K562 (cell line): ENCODE measurements around the gene KRTAP2-3. TPM values are rescaled to one million over a fixed set of nuclear protein-coding genes. Genes with fewer than 3 reads are reported as not detected.
"Not testable (repeated sequence)": the region's sequence is repeated elsewhere in the genome, so short reads cannot be mapped to it uniquely, and the experiment has no call there.

Source experiments
- ATAC-seq: fragments of 200-7000 bp; cut with Tn5 transposase; 3 replicates; pipeline ENCODE4 v1.9.1; 2020; ENCODE audit warnings: moderate library complexity
- BruUV-seq: library from RNA; stranded (reverse); fragments of 400-500 nt; replicated peaks from 2 replicates; lab custom pipeline; 2021; lab: Mats Ljungman, UMichigan
- CTCF ChIA-PET: fragments of 300-600 bp; formaldehyde crosslinking; extraction: SDS; loops from one replicate; lab custom pipeline; 2021; ENCODE audit warnings: low intra/inter-chr PET ratio; lab: Yijun Ruan, JAX
- POLR2A ChIA-PET: fragments of 300-600, 350-650 bp; sonication (Branson Sonifier 250); formaldehyde crosslinking; extraction: SDS; loops from one replicate; lab custom pipeline; 2021; ENCODE audit warnings: antibody characterized with exemption, inconsistent platforms; lab: Yijun Ruan, JAX
- DNase-seq, 4 experiments: peaks; one replicate each; pipeline versions ENCODE4 v3.0.0 to v3.0.0-alpha.2; 2011 to 2018; ENCODE audit warnings: low spot score in 3 of 4, mixed read lengths in 3 of 4; ENCODE audit errors: extremely low read depth in 1 of 4
- FAIRE-seq: peaks from 2 replicates; lab custom pipeline; 2011; peaks lifted over from hg19 to GRCh38; lab: Jason Lieb, UNC
- H2AFZ ChIP-seq: 2 replicates; pipeline ENCODE4 v1.6.0; 2011; ENCODE audit warnings: low read depth, low read length, control low read depth, inconsistent platforms
- H3K27ac ChIP-seq: fragments of 200-600 bp; 3 replicates; pipeline ENCODE4 v1.8.0; 2011; ENCODE audit warnings: low read depth, mild to moderate bottlenecking, control low read depth, inconsistent platforms, low read length, moderate library complexity, mixed read lengths; ENCODE audit errors: extremely low read depth
- H3K27me3 ChIP-seq, 2 experiments: fragments of 300-600 bp in 1 of 2; 2 replicates in 1 of 2; 3 replicates in 1 of 2; pipeline versions ENCODE4 v1.6.0 to v1.8.0; 2011; ENCODE audit warnings: inconsistent platforms in 2 of 2, low read length in 2 of 2, mild to moderate bottlenecking in 1 of 2, mixed read lengths in 1 of 2, moderate library complexity in 1 of 2; ENCODE audit not compliant: control insufficient read depth in 2 of 2, insufficient read depth in 2 of 2
- H3K36me3 ChIP-seq: fragments of 300-600 bp; 3 replicates; pipeline ENCODE4 v1.8.0; 2011; ENCODE audit warnings: mild to moderate bottlenecking, low read length, inconsistent platforms; ENCODE audit not compliant: control insufficient read depth, insufficient read depth
- H3K4me1 ChIP-seq, 2 experiments: fragments of 200-600 bp in 1 of 2; replicated peaks in 1 of 2; 2 replicates in 1 of 2; 3 replicates in 1 of 2; pipeline versions ENCODE4 v1.5.1 to v1.8.0; 2011; ENCODE audit warnings: inconsistent platforms in 2 of 2, low read length in 2 of 2, mild to moderate bottlenecking in 1 of 2, mixed read lengths in 1 of 2, moderate library complexity in 1 of 2; ENCODE audit not compliant: control insufficient read depth in 2 of 2, insufficient read depth in 2 of 2
- H3K4me2 ChIP-seq: 2 replicates; pipeline ENCODE4 v1.6.1; 2011; ENCODE audit warnings: low read length, control low read depth, inconsistent platforms, mixed read lengths; ENCODE audit not compliant: insufficient read depth
- H3K4me3 ChIP-seq: fragments of 200-600 bp; sonication (generic), shearing (Covaris generic); 2 replicates; pipeline ENCODE4 v1.5.1; 2016; ENCODE audit warnings: control low read depth, inconsistent platforms
- H3K79me2 ChIP-seq: fragments of 200-600 bp; 3 replicates; pipeline ENCODE4 v1.8.0; 2011; ENCODE audit warnings: low read length, inconsistent platforms; ENCODE audit not compliant: control insufficient read depth, insufficient read depth
- H3K9ac ChIP-seq, 2 experiments: 2 replicates each; pipeline versions ENCODE4 v1.6.0 to v1.6.1; 2011; ENCODE audit warnings: low read depth in 2 of 2, low read length in 2 of 2, control low read depth in 1 of 2, inconsistent platforms in 1 of 2, mild to moderate bottlenecking in 1 of 2, mixed read lengths in 1 of 2; ENCODE audit not compliant: insufficient read depth in 1 of 2
- H3K9me1 ChIP-seq: one replicate; pipeline ENCODE4 v1.6.0; 2011; ENCODE audit warnings: inconsistent platforms, mild to moderate bottlenecking, low read length, moderate library complexity; ENCODE audit not compliant: control insufficient read depth, insufficient read depth
- H3K9me3 ChIP-seq: replicated peaks from 2 replicates; pipeline ENCODE4 v1.5.1; 2011; ENCODE audit warnings: low read depth, low read length, inconsistent platforms; ENCODE audit not compliant: control insufficient read depth, insufficient read depth
- H4K20me1 ChIP-seq: replicated peaks from 2 replicates; pipeline ENCODE4 v1.6.1; 2011; ENCODE audit warnings: low read length, inconsistent platforms, mixed read lengths; ENCODE audit not compliant: control insufficient read depth, insufficient read depth
- EGR1 ChIP-seq: fragments of 450-650 bp; conservative IDR thresholded peaks from 2 replicates; pipeline ENCODE4 v1.6.1; 2017; ENCODE audit warnings: mild to moderate bottlenecking
- GATA2 ChIP-seq: sonication (generic); formaldehyde crosslinking; IDR thresholded peaks from 2 replicates; pipeline ENCODE4 v1.4.0; 2020; ENCODE audit warnings: mild to moderate bottlenecking, missing genetic modification reagents
- HOXB6 ChIP-seq: fragments of 250-450 bp; sonication (Bioruptor Pico); IDR thresholded peaks from 2 replicates; pipeline ENCODE4 v1.5.1; 2022; ENCODE audit warnings: mild to moderate bottlenecking, borderline replicate concordance
- IFI16 ChIP-seq: fragments of 250-450 bp; sonication (Bioruptor Pico); IDR thresholded peaks from 2 replicates; pipeline ENCODE4 v2.1.2; 2022; ENCODE audit warnings: mild to moderate bottlenecking, inconsistent platforms
- L3MBTL2 ChIP-seq: fragments of 450-650 bp; IDR thresholded peaks from 2 replicates; pipeline ENCODE4 v1.6.1; 2016; ENCODE audit warnings: mild to moderate bottlenecking, moderate library complexity
- LEF1 ChIP-seq: fragments of 450-650 bp; IDR thresholded peaks from 2 replicates; pipeline ENCODE4 v1.6.1; 2016; ENCODE audit warnings: mild to moderate bottlenecking
- PHF21A ChIP-seq: fragments of 450-650 bp; IDR thresholded peaks from 2 replicates; pipeline ENCODE4 v1.6.1; 2017; ENCODE audit warnings: low read depth, borderline replicate concordance
- ZNF778 ChIP-seq: fragments of 450-650 bp; formaldehyde crosslinking; IDR thresholded peaks from 2 replicates; pipeline ENCODE4 v1.4.0; 2020; ENCODE audit warnings: mild to moderate bottlenecking, moderate library complexity
- WGBS: fragments of 100-300 bp; shearing (Covaris generic); methylation state at CpG from one replicate; pipeline ENCODE4 v1.1.6; 2016; ENCODE audit warnings: low coverage, mixed read lengths; ENCODE audit not compliant: insufficient coverage; ENCODE audit errors: missing lambda C conversion rate; 5-methylcytosine and 5-hydroxymethylcytosine counted together
- in situ Hi-C: fragments of 300-500 bp; cut with MboI; formaldehyde crosslinking; loops from 4 replicates; pipeline ENCODE4 v1.15.0; 2018; ENCODE audit warnings: inconsistent platforms, mixed read lengths
- intact Hi-C: fragments of 100-400 bp; cut with micrococcal nuclease; formaldehyde crosslinking; loops from 2 replicates; pipeline ENCODE4 v1.14.2; 2022
- polyA plus RNA-seq, 8 experiments: library from polyadenylated mRNA; depleted of rRNA in 4 of 8; stranded (reverse) in 5 of 8; unstranded in 3 of 8; fragments of >200 nt; fragmentation: Nextera tagmentation in 2 of 8; fragmentation: Illumina TruSeq in 1 of 8; extraction: Ambion mirVana in 2 of 8; extraction: Trizol in 1 of 8; gene quantifications; 2 replicates each; pipeline versions ENCODE4 v1.2.1 to v1.2.3, GENCODE V29; 2011 to 2014; ENCODE audit warnings: inconsistent platforms in 1 of 8, missing spikeins in 1 of 8
- total RNA-seq, 7 experiments: library from RNA; depleted of rRNA in 6 of 7; stranded (reverse); fragments of >200 nt in 6 of 7; fragmentation: Illumina TruSeq in 2 of 7; extraction: Trizol in 2 of 7; gene quantifications; 2 replicates each; pipeline versions ENCODE4 v1.2.1 to v1.2.3, GENCODE V29; 2011 to 2021; ENCODE audit warnings: low replicate concordance in 1 of 7
- TF ChIP-seq, protein P1 (sequence below): sonication (generic); formaldehyde crosslinking; IDR thresholded peaks from 2 replicates; pipeline ENCODE4 v1.8.1; 2023; ENCODE audit warnings: mild to moderate bottlenecking, missing genetic modification reagents

Gene KRTAP2-3
- total and polyA plus RNA-seq, 9 of the 15 experiments (the other 6 are each of a cell fraction or from before 2014, with no cell fraction given) = not detected

DNA sequence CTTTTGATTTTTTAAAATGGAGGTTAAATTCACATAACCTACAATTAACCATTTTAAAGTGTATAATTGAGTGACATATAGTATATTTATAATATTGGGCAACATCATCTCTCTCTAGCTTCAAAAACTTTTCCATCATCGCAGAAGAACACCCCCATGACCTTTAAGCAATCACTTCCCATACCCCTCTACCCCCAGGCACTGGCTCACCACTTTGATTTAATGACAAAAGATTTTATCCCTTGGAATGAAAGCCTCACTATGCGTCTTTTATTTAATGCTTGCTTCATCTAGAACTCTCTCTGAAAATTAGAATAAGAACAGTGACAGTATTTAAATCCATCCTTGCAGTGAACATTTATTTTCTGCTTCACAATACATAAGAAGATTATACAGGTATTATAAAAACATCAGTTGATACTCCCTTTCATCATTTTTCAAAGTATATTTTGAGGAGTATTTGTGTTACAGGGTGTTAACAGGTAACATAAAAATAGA is 22.0 kb downstream of the KRTAP2-3 start:
- H3K9me1 ChIP-seq = no peaks in the 10 kb centered on the region
- in situ Hi-C loops = no loop called here
- no peak overlapping the region for H3K27ac ChIP-seq
- BruUV-seq = no TSS peak
- H3K4me1 ChIP-seq = no peaks in the 10 kb centered on the region
- no peak overlapping the region for H3K4me2 ChIP-seq
- no peak for FAIRE-seq
- H3K36me3 ChIP-seq = no peaks in the 10 kb centered on the region
- ATAC-seq = no peak
- H3K9me3 ChIP-seq = no peaks in the 10 kb centered on the region; the same call in 1 of the 2 replicates
- no peak overlapping the region for H2AFZ ChIP-seq
- WGBS = 3% methylated on average over 2 of the region's 2 CpGs
- POLR2A ChIA-PET = interaction anchor here (0.9 to 1.5 kb wide), 2 partner anchors 9 to 34 kb away, joined by 3 read pairs; no protein-coding TSS in a partner anchor
- H3K4me3 ChIP-seq = no peak overlapping the region
- TF ChIP-seq PHF21A (no peak), EGR1 (no peak), L3MBTL2 (no peak), ZNF778 (CRISPR knock-in tag) (no peak), GATA2 (CRISPR knock-in tag) (no peak), IFI16 (CRISPR knock-in tag) (no peak), HOXB6 (CRISPR knock-in tag) (no peak), LEF1 (no peak)
- TF ChIP-seq, protein P1, sequence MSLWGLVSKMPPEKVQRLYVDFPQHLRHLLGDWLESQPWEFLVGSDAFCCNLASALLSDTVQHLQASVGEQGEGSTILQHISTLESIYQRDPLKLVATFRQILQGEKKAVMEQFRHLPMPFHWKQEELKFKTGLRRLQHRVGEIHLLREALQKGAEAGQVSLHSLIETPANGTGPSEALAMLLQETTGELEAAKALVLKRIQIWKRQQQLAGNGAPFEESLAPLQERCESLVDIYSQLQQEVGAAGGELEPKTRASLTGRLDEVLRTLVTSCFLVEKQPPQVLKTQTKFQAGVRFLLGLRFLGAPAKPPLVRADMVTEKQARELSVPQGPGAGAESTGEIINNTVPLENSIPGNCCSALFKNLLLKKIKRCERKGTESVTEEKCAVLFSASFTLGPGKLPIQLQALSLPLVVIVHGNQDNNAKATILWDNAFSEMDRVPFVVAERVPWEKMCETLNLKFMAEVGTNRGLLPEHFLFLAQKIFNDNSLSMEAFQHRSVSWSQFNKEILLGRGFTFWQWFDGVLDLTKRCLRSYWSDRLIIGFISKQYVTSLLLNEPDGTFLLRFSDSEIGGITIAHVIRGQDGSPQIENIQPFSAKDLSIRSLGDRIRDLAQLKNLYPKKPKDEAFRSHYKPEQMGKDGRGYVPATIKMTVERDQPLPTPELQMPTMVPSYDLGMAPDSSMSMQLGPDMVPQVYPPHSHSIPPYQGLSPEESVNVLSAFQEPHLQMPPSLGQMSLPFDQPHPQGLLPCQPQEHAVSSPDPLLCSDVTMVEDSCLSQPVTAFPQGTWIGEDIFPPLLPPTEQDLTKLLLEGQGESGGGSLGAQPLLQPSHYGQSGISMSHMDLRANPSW = no peak
- H3K9ac ChIP-seq = no peak overlapping the region
- CTCF ChIA-PET = no interaction called here
- no peaks in the 10 kb centered on the region for H4K20me1 ChIP-seq
- DNase-seq = no peak
- H3K27me3 ChIP-seq = peaks cover 0 to 6% of the 10 kb centered on the region in 2 experiments; a peak in 1 of 5 replicates
- intact Hi-C loops = no loop called here
- H3K79me2 ChIP-seq = no peaks in the 10 kb centered on the region

DNA sequence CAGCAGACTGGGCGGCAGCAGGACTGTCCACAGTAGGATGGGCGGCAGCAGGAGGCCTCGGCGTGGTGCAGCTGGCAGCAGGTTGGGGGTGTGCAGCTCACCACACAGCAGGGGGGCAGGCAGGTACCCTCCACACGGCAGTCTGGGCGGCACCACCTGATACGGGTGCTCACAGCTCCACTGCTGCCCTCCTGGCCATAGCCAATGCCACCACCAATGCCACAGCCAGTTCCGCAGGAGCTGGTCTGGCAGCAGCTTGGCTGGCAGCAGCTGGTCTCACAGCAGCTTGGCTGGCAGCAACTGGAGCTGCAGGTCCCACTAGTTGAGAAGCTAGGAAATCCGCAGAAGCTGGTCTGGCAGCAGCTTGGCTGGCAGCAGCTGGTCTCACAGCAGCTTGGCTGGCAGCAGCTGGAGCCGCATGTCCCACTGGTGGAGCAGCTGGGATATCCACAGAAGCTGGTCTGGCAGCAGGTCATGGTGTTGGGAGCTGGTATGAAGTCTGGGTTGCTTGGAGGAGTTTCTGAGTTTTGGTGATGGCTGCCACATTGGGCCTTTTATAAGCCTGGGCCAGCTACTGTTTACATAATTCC is 25.5 kb downstream of the KRTAP2-3 start, which contains the start of gene KRTAP1-3:
Gene KRTAP1-3 (minus strand): TSS at position 529 of the 590 bp plus-strand sequence. CDS start 53 bp downstream, at position 476.
- H3K9me1 ChIP-seq, CTCF ChIA-PET, ATAC-seq, H3K9me3 ChIP-seq, intact Hi-C loops, H3K79me2 ChIP-seq, H3K4me3 ChIP-seq, DNase-seq, H2AFZ ChIP-seq, H3K36me3 ChIP-seq, H3K4me2 ChIP-seq, H3K27ac ChIP-seq, FAIRE-seq, H3K4me1 ChIP-seq, in situ Hi-C loops, H4K20me1 ChIP-seq, BruUV-seq, H3K9ac ChIP-seq: not testable (repeated sequence)
- under 1% methylated on average over 9 of the region's 10 CpGs for whole genome bisulfite sequencing
- H3K27me3 ChIP-seq = peaks cover 0 to 13% of the 10 kb centered on the region in 2 experiments; a peak in 2 of 5 replicates
- POLR2A ChIA-PET = interaction anchor here (0.6 kb wide), 1 partner anchor 498 kb away, joined by 4 read pairs; no protein-coding TSS in a partner anchor
